Left forelimb (tissue), 1 donor: ENCODE data around the gene AURKAIP1.
A peak's percentile ranks its signal among the peaks of the same experiment; 100 is the strongest.
"Not testable (repeated sequence)": the region's sequence is repeated elsewhere in the genome, so short reads cannot be mapped to it uniquely, and the experiment has no call there.

Experiments
- DNase-seq: peaks from one replicate; pipeline ENCODE4 v3.0.0-alpha.2; 2018; ENCODE audit warnings: low spot score

The AURKAIP1 gene

DNA sequence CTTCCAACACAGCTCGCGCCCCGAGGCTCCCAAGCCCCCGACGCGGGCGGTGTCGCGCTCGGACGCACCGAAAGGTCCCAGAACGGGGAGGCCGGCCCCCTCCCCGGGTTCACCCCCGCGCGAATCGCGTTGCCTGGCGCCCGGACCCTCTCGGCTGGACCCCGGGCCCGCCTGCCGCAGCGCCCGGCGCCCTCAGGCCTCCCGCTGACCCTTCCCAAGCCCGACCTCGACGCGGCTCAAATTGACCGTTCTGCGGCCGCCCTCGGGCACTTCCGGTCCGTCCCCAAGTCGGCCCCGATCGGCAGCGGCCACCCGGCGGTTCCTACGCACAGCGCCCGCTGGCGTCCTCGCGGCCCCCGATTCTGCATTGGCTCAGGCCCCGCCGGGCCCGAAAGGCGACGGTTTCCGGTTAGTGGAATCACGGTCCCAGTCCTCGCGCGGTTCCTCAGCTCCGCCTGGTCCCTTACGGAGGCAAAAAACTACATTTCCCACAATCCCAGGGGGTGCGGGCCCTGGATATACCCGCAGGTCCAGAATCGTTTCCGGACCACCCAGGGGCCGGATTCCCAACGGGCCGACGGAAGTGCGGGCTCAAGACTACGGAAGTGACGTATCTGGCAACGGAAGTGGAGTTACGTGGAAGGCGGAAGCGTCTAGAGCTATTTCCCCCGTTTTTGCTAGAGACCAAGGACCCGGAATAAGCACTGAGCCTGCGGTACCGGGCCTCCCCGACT is at the start of gene AURKAIP1:
Gene AURKAIP1, minus strand, starts transcription at position 279 of the 734 bp plus-strand sequence. CDS start 451 bp downstream, outside the sequence.
- peak; percentile 99 for DNase-seq

DNA sequence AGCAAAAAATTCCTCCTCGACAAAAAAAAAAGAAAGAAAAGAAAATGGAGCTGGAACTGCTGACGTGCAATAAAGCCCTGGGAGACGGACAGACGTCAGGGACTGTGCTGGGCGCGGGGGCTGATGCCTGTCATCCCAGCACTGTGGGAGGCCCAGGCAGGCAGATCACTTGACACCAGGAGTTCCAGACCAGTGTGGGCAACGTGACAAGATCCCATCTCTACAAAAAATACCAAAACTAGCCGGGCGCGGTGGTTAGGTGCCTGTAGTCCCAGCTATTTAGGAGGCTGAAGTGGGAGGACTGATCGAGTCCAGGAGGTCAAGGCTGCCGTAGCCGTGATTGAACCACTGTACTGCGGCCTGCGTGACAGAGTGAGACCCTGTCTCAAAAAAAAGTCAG is 49.7 kb upstream of the AURKAIP1 start:
- no peak for DNase-seq

DNA sequence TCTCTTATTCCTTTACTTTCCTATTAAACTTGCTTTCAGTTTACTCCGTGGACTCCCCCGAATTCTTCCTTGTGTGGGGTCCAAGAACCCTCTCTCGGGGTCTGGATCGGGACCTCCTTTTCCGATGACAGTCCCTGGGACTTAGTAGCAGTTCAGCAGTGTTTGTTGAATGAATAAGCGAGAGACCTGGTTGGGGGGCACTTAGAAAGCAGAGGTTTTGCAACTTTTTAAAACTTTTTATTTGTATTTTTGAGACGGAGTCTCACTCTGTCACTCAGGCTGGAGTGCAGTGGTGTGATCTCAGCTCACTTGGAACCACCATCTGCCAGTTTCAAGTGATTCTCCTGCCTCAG is 48.2 kb upstream of the AURKAIP1 start:
- DNase-seq, result peak; percentile 45

DNA sequence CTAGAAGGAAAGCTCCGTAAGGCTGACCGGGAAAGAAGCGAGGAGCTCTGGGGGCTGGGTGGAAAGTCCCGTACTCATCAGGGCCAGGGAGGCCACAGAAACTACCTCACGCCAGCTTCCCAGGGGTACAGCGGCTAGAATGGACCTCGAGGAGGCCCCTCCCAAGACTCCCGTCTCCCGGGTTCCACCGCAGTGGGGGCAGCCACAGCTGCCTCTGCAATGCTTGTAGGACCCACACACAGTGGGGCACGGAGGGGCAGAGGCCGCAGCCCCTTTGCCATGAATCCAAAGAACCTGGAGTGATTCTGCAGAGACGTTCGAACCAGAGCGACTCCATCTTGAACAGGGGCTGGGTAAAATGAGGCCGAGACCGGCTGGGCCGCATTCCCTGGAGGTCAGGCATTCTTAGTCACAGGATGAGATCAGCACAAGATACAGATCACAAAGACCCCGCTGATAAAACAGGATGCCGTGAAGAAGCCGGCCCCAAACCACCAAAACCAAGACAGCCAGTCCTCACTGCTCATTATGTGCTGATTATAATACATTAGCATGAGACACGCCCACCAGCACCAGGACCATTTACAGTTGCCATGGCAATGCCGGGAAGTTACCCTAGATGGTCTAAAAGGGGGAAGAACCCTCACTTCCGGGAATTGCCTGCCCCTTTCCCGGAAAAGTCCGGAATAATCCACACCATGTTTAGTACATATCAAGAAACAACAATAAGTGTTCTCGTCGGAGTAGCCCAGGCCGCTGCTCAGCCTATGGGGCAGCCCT is 47.6 kb upstream of the AURKAIP1 start:
- DNase-seq, result peak; percentile 42

DNA sequence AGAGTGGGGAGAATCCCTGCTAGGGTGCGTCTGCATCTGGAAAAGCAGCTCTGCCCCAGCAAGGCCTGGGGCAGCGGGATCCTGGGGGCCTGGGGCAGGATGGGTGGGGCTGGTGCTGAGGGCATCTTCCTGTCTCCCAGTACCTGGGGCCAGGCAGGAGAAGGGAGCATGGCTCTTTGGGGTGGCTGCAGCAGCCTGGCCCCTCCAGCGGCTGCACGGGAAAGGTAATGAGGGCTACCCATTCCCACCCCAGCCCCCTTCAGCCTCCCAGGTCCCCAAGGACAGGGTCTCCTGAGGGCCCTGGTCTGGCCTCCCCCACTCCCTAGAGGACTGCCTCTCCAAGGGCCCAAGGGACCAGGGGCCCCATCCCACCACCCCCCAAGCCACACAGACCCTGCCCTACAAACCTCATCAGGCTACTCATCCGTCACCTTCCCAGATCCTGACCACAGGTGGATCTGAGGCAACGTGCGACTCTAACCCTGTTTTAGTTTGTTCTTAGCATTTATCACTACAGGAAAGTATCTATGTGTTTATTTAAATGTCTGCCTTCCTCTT is 47.0 kb upstream of the AURKAIP1 start:
- peak; percentile 42 for DNase-seq

DNA sequence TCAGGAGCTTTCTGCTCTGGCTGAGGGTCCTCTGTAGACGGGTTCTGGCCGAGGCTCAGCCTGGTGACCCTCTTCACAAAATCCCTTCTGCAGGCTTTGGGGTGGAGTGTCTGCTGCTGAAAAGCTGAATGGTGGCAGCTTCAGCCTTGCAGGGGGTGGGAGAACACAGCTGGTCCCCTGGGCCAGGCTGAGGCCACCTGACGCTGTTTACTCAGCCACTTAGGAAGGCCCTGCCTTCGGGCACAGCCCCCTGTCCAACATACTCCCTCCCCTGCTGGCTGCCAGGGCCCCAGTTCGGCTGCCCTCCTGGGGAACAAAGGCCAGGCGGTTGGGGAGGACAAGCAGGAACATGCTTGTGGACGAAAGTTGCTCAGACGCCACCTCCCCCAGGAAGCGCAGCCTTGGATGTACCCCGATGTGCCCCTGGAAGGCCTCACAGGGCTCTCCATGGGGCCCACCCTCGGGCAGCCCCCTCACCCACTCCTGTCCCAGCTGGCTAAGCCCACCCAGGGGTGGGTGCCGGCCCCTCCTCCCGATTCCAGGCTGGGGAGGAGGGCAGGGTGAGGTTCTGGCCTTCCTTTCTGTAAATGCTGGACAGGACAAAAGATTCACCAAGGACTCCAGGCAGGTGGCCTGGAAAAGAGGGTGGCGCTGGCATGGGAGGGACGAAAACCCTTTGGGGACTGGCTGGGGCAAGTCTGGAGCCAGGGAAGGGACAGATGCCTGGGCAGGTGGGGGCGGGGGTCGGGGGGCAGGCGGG is 46.3 kb upstream of the AURKAIP1 start, which contains the start of gene ANKRD65:
Gene ANKRD65, minus strand, starts transcription at position 130 of the 760 bp plus-strand sequence. CDS start 271 bp downstream, outside the sequence.
- peak; percentile 59 for DNase-seq

DNA sequence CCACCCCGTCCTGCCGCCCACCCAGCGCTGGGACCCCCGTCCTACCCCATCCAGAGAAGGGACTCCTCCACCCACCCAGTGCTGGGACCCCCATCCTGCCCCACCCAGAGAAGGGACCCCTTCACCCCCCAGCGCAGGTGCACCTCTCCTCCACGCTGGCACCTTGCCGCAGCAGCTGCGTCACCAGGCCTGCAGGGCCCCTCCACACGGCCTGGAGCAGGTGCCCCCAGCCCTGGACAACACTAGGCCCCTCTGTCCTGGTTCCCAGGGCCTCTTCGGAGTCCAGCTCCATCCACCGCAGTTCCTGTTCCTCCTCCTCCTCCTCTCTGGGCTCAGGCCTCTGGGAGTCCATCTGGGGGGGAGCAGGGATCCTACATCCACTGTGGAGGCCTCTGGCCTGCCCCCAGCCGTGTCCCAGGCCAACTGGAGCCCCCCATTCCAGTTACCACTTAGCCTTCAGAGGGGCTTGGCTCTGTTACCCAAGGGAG is 45.7 kb upstream of the AURKAIP1 start:
- DNase-seq, result peak; percentile 64

DNA sequence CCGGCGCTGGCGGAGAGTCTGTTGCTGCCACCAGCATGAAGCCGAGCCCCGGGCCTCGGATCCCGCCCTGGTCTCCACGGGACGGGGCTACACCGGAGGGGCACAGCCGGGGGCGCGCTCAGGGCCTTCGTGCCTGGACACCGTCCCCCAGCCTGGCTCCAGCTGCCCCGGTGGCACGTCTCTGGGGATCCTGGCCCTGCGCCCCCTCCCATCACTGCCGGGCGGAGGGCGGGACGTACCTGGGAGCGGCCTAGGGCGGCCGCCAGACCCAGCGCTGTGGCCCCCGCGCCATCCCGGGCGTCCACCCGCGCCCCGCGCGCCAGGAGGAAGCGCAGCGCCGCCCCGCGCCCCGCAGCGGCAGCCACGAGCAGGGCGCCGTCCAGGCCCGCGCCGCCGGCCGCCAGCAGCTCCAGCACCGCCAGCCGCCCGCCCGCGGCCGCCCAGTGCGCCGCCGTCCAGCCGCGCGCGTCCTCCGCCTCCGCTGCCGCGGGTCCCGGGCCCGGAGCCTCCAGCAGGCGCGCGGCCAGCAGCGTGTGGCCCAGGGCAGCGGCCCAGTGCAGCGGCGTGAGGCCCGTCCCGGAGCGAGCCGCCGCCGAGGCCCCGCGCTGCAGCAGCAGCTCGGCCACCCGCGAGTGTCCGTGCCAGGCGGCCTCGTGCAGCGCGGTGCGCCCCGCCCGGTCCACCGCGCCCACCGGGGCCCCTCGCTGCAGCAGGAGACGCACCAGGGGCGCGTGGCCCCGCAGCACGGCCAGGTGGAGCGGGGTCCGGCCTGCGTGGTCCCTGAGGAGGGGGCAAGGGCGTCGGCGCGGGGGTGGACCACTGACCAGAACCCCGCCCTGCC is 45.0 kb upstream of the AURKAIP1 start:
- DNase-seq, result peak; percentile 65

DNA sequence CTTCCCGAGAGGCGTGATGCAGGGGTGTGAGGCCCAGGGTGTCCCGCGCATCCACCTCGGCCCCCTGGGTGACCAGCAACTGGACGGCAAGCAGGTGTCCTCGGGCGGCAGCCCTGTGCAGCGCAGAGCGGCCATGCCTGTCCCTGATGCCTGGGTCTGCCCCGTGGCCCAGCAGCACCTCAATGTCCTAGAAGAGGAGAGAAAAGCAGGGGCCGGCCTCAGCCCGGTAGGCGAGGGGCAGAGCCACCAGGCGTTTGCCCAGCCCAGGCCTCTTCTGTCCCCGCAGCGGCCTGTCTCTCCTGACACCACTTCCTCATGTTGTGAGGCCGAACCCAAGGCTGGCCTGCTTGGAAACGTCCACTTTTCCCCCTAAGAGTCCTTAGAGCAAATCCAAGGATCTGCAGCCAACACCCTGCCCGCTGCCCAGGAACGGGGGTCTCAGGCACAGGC is 44.4 kb upstream of the AURKAIP1 start:
- DNase-seq, result peak; percentile 50

DNA sequence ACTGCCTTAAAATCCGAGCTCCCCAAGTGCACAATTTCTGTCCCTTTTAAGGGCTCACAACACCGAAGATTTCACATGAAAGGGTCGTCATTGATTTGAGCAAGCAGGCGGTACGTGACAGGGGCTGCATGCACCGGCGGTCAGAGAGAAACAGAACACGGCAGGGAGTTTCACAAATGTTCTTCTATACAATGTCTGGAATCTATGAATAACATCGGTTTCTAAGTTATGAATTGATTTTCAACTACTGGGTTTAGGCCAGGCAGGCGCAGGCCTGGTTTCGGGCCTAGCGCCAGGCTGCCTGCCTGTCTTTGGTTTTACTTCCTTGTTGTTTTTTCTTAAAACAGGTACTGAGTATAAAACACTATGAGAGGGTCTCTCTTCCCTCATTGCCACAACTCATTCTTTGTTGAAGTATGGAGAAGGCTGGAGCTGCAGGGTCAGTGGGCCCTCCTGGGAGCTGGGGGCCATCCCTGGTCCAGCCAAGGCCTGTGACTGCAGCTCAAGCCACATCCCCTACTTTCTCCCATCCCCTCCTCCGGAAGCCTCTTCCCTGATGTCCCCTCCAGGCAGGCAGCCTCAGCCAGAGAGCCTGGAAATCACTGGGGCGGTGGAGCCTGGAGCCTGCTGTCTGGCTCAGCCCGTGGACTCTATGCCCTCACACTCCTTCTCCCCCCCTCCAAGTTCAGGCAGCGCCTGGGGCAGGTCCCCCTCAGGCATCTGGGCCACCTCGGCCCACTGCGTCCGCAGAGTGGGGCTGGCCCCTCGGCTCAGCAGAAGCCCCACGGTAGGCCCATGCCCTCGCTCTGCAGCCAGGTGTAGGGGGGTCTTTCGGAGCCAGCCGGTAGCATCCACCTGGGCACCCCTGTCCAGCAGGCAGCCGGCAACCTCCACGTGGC is 43.7 kb upstream of the AURKAIP1 start:
- DNase-seq, result peak; percentile 62

DNA sequence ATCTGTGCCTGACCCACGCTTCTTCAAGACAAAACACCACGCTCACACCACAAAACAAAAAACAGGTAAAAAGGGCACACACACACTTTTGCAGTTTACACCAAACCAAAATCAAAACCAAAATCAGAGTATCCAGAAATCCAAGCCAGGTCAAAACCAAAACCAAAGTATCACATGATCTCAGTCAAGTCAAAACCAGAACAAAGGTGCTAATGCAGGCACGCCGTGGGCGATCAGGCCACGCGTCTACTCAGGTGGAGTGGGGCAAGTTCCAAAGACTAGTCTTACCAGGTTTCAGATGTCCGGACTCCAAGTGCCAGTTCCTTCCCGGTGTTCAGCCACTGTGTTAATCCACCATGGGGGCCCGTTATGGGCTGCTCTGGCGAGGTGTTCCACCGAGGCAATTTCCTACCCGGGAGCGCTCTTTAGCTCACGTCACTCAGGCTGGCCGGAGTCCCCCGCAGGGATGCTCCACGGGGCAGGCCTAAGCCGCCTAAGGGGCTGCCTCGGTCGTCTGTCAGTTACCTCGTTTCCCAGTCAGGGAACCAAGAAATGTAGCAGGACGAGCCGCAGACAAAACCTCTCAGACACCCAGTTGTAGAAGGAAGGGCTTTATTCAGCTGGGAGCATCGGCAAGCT is 42.9 kb upstream of the AURKAIP1 start:
- peak; percentile 33 for DNase-seq

DNA sequence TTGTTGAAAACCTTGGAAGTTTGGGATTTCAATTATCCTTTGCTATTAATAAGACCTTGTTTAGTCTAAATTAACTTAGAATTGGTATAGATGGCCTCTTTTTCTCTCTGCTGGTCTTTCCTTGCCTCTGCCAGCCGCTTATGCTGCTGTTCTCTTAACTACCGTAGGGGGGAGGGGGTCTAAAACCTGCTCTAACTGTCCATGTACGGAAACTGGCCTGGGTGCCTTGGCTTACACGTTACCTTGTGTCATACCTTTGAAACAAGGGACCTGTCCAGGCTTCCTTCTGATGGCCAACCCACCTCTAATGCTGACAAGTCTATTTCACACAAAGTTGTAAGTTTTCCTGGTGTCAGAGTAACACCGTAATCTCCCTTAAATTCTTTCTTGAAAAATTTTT is 42.4 kb upstream of the AURKAIP1 start:
- DNase-seq, result not testable (repeated sequence)

DNA sequence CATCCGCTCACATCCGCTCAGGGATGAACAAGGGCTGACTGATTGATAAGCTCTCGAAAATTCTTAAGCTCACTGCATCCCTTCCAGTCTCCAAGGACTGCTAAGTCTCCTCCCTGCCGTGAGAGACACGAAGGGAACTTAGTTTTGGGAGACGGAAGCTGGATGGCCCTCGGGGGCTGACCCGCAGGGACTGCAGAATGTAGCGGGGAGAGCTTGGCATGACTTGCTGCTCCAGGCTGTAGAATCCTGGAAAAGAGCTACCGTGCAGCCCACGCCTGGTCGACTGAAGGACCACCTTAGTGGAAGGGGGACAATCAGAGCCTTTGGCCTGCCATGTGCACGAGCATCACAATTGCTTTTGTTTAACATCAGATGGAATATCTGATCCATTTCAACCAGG is 40.7 kb upstream of the AURKAIP1 start:
- DNase-seq, result peak; percentile 41

DNA sequence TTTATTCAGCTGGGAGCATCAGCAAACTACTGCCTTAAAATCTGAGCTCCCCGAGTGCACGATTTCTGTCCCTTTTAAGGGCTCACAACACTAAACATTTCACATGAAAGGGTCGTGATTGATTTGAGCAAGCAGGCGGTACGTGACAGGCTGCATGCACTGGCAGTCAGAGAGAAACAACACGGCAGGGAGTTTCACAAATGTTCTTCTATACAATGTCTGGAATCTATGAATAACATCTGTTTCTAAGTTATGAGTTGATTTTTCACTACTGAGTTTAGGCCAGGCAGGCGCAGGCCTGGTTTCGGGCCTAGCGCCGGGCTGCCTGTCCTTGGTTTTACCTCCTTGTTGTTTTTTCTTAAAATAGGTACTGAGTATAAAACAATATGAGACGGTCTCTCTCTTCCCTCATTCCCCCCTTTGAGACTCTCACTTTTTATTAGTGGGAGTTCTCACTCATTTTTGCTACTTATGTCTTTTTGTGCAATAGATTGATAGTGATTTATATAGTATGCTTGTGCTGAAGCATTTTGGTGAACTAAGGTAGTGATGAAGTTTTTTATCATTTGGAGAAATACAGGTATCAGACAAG is 37.4 kb upstream of the AURKAIP1 start:
- DNase-seq, result not testable (repeated sequence)

DNA sequence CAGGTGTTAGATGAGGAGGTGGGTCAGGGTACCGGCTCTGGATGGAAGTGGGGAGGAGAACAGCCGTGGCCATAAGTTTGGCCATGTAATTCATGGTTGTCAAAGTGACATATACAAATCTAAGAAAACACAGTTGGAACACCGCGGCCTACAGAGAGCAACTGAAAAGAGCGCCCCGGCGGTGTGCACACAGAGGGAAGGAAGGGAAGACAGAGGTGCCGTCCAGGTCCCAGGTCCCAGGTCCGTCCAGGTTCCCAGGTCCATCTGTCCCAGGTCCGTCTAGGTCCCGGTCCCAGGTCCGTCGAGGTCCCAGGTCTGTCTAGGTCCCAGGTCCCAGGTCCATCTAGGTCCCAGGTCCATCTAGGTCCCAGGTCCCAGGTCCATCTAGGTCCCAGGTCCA is 36.6 kb upstream of the AURKAIP1 start:
- DNase-seq, result no peak

DNA sequence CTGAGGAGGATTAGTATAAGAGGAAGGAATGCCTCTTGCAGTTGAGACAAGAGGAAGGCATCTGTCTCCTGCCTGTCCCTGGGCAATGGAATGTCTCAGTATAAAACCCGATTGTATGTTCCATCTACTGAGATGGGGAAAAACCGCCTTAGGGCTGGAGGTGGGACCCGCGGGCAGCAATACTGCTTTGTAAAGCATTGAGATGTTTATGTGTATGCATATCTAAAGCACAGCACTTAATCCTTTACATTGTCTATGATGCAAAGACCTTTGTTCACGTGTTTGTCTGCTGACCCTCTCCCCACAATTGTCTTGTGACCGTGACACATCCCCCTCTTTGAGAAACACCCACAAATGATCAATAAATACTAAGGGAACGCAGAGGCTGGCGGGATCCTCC is 35.2 kb upstream of the AURKAIP1 start:
- not testable (repeated sequence) for DNase-seq

DNA sequence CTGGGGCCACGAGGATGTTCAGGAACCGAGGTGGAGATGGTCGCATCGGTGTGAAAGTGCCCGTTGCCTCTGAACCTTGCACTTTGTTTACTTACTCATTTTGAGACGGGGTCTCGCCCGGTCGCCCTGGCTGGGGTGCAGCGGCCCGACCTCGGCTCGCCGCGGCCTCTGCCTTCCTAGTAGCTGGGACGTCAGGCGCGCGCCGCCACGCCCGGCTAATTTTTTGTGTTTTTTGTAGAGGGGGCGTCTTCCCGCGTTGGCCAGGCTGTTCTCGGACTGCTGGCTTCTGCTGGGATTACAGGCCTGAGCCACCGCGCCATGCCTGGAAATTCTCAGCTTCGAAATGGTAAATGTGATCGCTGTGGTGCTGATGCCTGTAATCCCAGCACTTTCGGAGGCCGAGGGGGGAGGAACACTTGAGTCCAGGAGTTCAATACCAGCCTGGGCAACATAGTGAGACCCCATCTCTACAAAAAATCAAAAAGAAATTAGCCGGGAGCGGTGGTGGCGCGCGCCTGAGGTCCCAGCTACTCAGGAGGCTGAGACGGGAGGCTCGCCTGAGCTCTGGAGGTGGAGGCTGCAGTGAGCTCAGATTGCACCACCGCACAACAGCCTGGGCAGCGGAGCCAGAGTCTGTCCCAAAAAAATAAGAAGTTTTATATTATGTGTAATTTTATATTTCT is 32.8 kb upstream of the AURKAIP1 start:
- DNase-seq, result no peak
